ENCODE data around the gene TTF1. TPM values are rescaled to one million over a fixed set of nuclear protein-coding genes. Genes with fewer than 3 reads are reported as not detected.

Gene TTF1
- total RNA-seq, 3 donors from 2014 or later, result 11.2 to 18.0 (median 16.8) TPM

DNA sequence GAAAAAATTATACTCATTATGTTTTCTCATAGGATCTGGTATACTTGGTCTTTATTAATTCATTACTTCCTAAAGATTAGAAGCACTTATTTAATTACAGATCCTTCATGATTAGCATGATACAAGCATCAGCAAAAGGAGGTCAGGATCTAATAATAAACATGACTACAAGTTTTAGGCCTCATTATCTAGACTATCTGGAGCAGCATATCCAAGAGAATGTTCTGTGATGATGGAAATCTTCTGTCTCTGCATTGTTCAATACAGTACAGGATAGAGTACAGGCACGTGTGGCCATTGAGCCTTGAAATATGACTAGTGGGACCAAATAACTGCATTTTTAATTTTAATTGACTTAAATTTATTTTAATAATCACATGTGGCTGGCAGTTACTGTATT, 73.1 kb downstream of the TTF1 start:
- H3K4me3 ChIP-seq, result no peak overlapping the region
- intact Hi-C loops (cut with DNase I; ENCODE audit: low total_unique reads), result no loop called here
- no peaks in the 10 kb centered on the region for H3K9me3 ChIP-seq
- no peaks in the 10 kb centered on the region for H3K27me3 ChIP-seq
- H3K27ac ChIP-seq, result no peak overlapping the region
- DNase-seq (ENCODE audit: low spot score in 2 of 2), result no peak
- TF ChIP-seq POLR2AphosphoS5 (IDR thresholded peaks at IDR 0.05) (no peak), CTCF (IDR thresholded peaks at IDR 0.05) (no peak), POLR2A (IDR thresholded peaks at IDR 0.05) (no peak)
- H3K36me3 ChIP-seq, result peaks cover 3% of the 10 kb centered on the region
- no peaks in the 10 kb centered on the region for H3K4me1 ChIP-seq

DNA sequence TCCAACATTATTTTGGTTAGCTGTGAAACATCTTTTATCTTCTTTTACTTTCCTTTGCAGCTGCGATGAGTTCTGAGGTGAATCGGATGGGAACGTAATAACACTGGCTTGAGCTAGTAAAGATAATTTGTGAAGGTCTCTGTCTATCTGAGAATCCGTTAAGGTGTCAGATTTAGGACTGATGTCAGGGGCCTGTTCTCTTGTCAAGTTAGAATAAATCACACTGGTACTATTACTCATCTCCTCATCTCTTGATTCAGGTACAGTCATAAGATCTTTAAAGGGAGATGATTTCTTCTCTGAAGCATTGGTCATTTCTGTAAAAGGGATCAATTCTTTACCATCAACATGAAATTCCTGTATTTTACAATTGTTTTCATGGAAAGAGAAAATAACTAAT, 78.1 kb downstream of the TTF1 start:
- TF ChIP-seq POLR2A (IDR thresholded peaks at IDR 0.05) (no peak), POLR2AphosphoS5 (IDR thresholded peaks at IDR 0.05) (no peak), CTCF (IDR thresholded peaks at IDR 0.05) (no peak)

GRCh38 chr9:132327537-132327936, 79.1 kb downstream of the TTF1 start:
- no peaks in the 10 kb centered on the region for H3K4me1 ChIP-seq
- peaks cover 3% of the 10 kb centered on the region for H3K36me3 ChIP-seq
- no peaks in the 10 kb centered on the region for H3K27me3 ChIP-seq
- TF ChIP-seq POLR2A (IDR thresholded peaks at IDR 0.05) (no peak), CTCF (IDR thresholded peaks at IDR 0.05) (no peak), POLR2AphosphoS5 (IDR thresholded peaks at IDR 0.05) (no peak)
- H3K9me3 ChIP-seq, result no peaks in the 10 kb centered on the region
- intact Hi-C loops (cut with DNase I; ENCODE audit: low total_unique reads), result no loop called here
- no peak overlapping the region for H3K27ac ChIP-seq
- no peak overlapping the region for H3K4me3 ChIP-seq
- no peak for DNase-seq (ENCODE audit: low spot score in 2 of 2)

More for the DNA sequence above, 78.1 kb downstream of the TTF1 start:
- H3K9me3 ChIP-seq, result no peaks in the 10 kb centered on the region
- intact Hi-C loops (cut with DNase I; ENCODE audit: low total_unique reads), result no loop called here
- H3K4me3 ChIP-seq, result no peak overlapping the region
- H3K27ac ChIP-seq, result no peak overlapping the region
- no peaks in the 10 kb centered on the region for H3K4me1 ChIP-seq
- H3K27me3 ChIP-seq, result no peaks in the 10 kb centered on the region
- H3K36me3 ChIP-seq, result peaks cover 3% of the 10 kb centered on the region
- no peak for DNase-seq (ENCODE audit: low spot score in 2 of 2)

Other genes with a start within 250 kb of the TTF1 start
- gene NTNG2, start 244.8 kb downstream of the TTF1 start, total RNA-seq, result 1 to 10 TPM in 1 of 3 donors, under 1 TPM in 2; under 0.01 to 1.9 (median 0.29) TPM
- gene SETX, start 51.9 kb downstream of the TTF1 start, total RNA-seq, result 10 to 100 TPM; 56.2 to 83.6 (median 80.3) TPM
- gene CFAP77, start 3.4 kb upstream of the TTF1 start, total RNA-seq, result not detected
- not detected for gene BARHL1, start 175.8 kb upstream of the TTF1 start, total RNA-seq